DMS114 treated with DMSO at 0.1 percent for 48 hours (cell line): ENCODE data around the gene ADI1.
"Not testable (repeated sequence)": the region's sequence is repeated elsewhere in the genome, so short reads cannot be mapped to it uniquely, and the experiment has no call there.

Experiments used
- DNase-seq: peaks from one replicate; lab custom pipeline; 2025; ENCODE audit not compliant: unreplicated experiment; lab: John Stamatoyannopoulos, UW

Gene ADI1

DNA sequence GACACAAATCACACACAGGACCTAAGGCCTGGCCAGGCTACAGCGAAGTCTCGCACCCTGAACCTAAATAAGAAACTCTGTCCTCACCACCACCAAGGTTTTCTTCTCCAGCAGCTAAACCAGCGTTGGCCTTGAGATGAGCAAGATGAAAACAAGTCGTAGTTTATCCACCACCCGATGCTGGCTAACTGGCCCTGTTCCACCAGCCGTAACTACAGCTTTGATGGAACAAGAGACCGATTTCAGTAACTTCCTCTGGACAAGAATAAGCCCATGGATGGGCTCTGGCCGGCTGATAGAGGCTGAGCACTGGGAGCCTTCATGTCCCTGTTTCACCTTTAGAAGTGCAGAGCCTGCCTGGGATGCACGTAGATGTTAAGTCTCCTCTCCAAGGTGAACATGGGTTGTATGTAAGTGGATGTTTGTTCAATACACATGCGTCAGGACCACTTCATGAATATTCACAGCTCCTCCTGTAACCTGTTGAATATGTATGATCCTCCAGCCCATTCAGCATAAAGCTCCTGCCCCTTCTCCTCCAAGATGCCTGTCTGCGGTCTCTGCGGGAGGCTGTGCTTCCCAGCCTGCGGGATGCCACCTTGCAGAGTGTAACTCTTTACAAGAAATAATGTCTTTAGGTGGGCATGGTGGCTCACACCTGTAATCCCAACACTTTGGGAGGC is 24.2 kb downstream of the ADI1 start:
- no peak for DNase-seq

DNA sequence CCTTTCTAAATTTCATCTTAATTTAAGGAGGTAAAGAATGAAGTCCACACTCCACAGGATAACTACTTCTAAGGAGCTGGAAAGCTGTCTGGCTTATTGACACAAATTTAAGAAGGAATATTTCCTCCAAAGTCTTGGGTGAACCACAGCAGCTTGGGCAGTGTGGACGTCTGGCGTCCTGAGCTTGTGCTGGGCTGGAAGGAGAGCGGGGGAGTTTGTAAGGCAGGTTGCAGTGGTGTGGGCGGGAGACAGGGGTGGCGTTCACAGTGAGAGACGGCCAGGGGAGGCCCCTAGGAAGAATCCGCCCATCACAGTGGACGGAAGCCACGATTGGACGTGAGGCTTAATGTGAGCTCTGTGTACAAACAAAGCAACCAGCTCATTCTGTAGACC is 25.7 kb downstream of the ADI1 start:
- no peak for DNase-seq

DNA sequence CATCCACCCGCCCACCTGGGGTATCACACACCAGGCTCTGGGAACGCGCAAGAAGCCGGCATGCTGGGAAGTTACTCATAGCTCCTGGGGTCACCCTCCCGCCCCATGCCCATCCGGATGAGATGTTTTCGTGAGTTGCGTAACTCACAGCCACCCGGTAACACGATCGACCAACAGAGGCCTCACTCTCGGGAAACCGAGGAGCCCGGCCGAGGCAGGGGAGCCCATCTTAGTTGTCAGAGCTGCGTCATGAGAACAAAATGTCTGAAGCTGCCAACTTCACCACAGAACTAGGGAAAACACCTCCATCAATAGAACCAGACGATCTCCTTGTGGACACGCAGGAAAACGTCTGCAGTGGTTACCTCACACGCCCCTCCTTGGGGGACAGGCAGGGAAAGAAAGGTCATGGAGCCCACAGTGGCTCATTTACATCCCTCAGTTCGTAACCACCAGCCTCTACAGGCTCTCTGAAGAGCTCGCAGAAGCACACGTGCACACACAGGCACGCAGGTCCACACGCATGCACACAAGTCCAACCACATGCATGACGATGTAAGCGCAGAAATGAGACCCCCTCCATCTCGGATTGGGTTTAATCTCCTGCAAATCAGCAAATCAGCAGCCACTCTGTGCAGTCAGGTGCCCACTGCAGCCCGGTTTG is 26.2 kb downstream of the ADI1 start:
- DNase-seq, result no peak

DNA sequence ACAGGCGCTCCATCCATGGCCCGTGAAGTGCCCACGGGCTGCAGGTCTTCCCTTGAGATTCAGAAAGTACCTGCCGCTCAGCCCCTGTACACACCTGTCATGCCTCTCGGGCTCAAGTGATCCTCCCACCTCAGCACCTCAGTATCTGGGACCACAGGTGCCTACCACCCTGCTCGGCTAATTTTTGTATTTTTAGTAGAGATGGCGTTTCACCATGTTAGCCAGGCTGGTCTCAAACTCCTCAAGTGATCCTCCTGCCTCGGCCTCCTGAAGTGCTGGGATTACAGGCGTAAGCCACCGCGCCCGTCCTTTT is 26.9 kb downstream of the ADI1 start:
- not testable (repeated sequence) for DNase-seq

DNA sequence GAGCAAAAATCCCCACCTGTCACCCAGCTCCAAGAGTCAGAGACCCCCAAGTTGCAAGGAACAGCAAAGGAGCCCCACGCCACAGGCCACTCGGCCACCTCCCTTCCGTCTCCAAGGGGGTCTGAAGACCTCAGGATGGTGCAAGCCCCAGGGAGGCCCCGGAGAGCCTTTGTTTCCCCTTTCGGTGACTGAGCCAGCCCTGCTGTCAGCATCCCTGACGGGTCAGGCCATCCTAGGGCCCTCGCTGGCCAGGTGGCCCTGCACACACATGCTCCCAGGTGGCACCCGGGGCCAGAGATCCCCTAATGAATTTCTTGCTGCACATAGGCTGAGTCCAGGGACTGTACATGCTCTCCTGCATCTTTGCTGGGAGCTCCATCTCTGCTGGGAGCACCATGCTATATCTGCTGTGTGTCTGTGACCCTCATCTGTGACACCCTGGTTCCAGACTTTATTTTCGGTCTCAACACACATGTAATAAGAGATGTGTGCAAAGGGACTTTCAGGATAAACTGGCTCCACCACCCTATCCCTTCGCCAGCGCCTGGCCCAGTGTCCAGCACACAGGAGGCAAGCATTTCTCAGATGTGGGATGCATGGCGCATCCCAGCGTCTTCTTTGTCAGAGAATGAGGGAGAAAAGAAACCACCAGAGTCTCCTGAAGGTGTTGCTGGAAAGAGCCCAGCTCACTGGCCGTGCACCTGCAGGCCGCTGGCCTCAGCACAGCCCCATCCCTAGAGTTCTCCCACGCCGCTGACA is 27.4 kb downstream of the ADI1 start:
- DNase-seq, result no peak

DNA sequence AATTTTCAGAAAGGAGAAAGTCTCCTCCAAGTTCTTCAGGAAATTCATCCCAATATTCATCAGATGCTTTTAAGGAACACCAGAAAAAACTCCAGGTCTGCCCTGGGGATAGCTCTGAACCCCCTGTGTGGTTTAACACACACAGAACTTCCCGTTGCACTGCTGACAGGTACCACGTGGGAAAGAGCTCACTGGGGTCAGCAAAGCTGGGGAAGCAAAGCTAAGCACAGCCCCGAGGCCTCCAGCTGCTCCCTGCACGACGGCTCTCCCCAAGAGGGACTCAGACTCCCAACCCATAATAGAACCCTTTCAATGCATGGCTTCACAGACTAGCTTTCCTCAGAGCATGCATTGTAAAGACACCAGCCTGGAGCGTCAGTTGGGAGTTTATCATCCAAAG is 28.0 kb downstream of the ADI1 start:
- DNase-seq, result no peak

DNA sequence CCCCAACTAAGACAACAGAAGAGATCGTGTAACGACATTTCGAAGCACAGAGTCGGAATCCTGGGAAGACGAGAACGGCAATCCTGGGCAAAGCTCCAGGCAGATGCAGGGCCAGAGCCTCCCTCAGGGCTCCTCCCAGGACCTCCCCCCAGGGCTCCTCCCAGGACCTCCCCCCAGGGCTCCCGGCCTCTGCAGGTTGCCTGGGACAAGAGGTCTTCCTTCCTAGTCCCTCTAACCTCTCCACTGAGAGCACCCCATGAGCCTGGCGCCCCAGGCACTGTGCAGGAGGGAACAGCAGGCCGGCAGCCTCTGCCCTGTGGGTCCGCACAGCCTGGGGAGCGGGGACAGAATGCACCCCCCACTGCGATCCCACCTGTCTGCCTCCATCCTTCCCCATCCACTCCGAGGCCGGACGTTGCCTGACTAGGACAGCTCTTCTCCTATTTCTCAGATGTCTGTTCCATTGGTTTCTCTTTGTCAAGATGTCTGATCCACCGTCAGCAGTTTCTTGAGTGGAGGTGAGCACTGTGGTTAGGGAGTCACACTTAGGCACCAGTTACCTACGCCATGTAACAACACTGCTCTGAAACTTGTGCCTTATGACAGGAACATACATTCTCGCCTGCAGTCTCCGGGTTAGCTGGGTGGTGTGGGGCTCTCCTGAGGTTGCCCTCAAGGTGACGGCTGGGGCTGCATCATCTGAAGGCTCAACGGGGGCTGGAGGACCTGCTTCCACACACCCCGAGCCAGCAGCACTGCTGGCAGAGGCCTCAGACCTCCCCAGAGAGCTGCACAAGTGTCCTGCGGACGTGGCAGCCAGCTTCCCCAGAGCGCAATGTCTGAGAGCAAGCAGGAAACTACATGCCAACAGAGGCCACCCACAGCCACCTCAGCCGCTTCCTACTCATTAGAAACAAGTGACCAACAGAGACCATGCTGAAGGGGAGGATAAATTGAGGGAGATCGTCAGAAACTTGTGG is 28.9 kb downstream of the ADI1 start:
- no peak for DNase-seq

DNA sequence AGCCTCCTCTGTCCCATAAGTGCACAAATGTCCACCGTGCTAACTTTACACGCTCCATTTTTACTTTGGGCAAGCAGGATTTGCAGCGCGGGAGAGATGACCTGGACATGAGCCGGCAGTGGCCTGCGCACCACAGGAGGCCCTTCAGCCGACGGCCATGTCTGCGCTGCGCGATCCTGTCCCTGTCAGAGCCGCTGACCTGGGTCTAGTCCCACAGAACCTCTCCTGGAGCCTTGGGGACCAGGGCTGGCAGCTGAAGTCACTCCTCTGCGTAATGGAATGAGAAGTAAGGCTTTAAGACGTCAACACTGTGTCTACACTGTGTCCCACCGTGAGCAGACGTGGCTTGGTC is 29.6 kb downstream of the ADI1 start:
- DNase-seq, result no peak

DNA sequence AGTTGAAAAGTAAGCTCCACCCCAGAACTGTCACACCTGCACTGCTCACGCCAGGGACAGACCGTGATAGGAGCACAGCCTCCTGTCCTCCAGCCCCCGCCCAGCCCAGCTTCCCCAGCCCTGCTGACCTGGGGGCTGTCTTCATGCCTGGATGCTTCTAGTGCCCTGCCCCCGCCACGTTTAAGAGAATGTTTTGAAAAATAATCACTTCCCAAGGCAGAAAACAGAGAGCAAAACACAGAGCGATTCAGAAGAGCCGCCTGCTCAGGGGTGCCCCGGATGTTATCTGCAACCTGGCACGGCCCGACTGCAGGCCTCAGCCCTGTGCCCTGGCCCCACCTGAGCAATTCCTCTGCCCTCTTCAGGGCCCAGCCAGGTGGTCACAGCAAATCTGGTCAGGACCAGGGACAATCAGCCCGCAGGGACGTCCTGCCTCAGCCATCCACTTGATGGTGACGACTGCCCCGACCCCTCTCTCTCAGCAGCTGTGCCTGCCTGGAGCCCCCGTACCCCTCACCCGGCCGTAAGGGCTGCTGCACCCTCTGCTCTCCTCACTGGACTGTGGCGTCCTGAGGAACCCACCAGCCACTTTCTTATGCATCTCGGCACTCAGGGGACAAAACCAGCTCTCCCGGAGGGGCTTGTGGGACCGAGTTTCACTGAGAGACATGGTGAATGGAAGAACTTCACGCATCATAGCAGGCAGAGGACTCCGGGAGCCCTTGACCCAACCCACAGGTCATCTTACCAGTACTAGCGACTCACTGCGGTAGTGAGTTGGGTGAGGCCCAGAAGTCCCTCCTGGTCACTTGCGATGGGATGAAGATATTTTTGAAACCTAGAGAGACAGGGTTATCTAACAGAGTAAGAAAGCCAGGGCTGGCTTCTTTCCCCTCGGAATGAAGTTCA is 30.2 kb downstream of the ADI1 start:
- no peak for DNase-seq

DNA sequence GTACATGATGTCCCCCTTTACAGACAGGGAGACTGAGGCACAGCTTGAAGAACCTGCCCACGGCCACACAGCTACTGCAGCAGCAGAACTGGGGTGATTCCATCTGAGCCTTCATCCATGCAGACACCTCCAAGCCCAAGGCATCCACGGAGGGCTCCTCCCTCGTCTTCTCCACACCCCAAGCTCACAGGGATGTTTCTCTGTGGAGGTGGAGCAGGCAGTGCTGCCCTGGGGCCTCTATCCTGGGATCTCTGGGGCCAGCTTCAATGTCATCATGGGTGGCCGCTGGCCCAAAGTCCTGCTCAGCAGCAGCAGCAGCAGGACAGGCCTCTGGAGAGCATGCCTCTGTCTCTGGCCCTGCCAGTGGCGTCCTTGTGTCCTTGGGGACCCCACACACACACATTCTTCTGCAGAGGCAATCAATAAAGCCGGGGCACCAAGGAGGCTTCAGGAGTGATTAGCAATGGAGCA is 31.2 kb downstream of the ADI1 start:
- no peak for DNase-seq

DNA sequence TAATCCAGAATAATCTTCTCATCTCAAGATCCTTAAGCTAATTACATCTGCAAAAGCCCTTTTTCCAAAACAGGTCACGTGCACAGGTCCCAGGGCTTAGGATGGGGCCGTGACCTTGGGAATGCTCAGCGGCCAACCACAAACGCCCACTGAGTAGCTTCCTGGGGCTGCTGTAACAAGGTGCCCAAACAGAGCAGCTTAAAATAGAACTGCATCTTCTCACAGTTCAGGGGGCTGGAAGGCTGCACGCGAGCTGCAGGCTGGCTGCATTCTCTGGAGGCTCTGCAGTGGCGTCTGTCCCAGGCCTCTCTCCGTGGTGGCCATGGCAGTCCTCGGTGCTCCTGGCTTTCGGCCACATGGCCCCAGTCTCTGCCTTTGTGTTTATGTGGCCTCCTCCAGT is 31.9 kb downstream of the ADI1 start:
- DNase-seq, result no peak

DNA sequence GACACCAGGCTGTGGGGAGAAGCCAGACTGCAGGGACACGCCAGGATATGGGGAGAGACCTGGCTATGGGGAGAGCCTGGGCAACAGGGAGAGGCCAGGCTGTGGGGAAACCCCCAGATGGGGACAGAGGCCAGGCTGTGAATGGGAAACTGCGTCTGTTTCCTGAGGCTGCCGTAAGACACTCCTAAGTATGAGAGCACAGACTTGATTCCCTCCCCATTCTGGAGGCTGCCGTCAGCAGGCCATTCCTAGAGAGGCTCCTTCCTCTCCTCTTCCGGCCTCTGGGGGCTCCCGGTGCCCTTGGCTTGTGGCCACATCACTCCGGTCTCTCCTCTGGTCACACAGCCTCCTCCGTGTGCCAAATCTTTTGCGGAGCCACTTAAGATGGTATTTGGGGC is 32.3 kb downstream of the ADI1 start:
- no peak for DNase-seq

DNA sequence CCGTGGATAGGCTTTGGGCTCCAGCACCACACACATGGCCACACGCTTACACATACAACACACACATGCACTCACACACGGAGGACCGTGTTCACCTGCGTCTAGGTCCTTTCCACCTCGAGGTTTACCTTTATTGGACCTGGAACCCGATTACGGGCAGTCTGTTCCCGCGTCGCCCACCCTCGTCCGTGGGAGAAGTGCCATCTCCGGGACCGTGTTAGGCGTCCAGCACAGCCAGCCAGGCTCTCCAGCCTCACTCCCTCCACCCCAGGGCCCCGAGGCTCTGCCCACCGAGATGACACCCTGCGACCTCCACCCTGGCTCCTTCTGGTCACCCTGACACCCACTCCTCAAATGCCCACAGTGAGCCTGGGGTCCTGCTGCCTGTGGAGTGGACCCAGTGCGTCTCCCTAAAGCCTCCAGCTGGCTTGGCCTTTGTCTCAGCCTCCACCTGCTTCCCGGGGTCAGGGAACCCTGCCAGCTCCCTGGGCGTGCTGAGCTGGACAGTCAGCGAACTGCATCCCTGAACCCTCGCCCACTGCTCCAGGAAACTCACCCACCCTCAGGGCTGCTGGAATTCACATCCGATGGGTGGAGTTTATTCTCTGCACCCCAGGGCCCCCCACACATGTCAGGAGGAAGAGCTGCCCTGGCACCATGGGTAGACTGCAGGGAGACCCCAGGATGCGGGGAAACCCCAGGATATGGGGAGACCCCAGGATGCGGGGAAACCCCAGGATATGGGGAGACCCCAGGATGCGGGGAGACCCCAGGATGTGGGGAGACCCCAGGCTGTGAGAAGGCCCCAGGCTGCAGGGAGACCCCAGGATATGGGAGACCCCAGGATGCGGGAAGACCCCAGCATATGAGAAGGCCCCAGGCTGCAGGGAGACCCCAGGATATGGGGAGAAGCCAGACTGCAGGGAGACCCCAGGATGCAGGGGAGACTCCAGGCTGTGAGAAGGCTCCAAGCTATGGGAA is 33.0 kb downstream of the ADI1 start:
- no peak for DNase-seq

DNA sequence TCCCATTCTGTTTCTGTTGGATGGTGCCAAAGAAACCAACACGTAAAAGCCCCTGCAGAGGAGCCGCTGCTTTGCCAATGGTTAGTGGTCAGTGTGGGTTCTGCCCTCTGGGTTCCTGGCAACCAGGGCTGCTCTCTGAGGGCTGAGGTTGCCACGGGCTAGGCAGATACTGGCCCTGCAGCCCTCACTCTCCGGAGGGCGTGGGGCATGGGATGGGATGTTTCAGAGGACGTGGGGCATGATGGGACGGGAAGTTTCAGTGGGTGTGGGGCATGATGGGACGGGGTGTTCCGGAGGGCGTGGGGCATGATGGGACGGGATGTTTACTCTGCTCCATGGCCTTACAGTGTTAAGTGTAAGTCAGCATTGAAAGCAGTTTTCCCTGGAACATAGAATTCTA is 34.2 kb downstream of the ADI1 start:
- DNase-seq, result no peak

DNA sequence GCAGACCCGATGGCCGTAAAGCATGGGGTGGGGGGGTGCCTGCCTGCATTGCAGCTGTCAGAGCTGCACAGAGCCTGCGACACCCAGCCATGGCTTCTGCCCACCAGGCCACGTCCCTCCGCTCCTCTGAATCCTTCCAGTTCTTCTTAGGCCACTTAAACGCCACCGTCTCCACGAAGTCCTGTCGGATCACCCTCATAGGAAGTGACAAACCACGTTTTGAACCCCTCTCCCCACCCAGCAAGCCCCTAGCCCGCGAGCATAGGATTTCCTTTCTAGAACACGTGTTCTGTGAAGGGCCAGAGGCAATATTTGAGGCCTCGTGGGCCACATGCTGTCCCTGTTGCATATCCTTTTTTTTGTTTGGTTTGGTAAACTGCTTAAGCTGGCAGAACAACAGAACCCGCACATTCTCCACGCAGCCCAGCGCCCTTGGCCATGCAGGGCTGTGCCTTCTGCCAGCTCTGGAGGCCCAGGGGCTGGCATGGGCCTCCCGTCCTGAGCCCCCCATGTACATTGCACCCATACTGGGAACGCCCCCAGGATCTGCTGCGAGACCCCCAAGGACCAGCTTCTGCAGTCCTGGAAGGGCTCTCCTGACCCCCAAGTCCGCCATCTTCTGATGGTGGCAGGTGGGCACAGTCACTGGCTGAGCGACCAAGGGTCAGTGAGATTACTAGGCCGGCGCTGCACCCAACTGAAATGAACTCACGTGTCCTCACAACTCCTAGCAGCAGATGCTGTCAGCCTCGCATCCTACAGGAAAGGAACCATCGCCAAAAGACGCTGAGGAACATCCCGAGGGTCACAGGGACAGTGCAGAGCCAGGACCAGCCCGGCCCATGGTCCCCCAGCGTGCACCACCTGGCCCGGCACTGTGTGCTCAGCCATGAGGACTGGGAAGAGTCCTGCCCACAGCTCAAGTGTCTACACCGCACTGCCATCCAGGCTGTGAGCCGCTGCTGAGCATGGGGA is 35.1 kb downstream of the ADI1 start:
- DNase-seq, result no peak

DNA sequence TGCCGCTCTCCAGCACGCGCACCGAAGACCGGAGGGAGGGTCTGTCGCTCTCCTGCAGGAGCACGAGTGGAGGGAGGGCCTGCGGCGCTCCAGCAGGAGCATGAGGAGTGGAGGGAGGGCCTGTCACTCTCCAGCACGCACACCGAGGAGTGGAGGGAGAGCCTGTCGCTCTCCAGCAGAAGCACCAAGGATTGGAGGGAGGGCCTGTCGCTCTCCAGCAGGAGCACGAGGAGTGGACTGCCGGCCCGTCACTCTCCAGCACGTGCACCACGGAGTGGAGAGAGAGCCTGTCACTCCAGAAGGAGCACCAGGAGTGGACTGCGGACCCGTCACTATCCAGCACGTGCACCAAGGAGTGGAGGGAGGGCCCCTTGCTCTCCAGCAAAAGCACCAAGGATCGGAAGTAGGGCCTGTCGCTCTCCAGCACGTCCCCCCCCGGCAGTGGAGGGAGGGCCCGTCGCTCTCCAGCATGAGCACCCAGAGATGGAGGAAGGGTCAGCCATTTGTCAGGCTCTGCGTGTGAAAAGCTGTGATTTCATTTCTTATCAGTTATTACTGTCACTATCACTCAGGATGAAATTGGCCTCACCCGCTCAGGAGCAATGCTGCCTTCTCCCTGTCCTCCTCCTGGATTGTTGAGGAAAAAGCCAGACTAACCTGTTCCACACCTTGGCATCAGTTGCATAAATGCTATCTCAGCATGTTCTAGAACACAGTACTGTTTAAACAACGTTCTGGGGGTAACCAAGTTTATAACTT is 35.9 kb downstream of the ADI1 start:
- no peak for DNase-seq

DNA sequence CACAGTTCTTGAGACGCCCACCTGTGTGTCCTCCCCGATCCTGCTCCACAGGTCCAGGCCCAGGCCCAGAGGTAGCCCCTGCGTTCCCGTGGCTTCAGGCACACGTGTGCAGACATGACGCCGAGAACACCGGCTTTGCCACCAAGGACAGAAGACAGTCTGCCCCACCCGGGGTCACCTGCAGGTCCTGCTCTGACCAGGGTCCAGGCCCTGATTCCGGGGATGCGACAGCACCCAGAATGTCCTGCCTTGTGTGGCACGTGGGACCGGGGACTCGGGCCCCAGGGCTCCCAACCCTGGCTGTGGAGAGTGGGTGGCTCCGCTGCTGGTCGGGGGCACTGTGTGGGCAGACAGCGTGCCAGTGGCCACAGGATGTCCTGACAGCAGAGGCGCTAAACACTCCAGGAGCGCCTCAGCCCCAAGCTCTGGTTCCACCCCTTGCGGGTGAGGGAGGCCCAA is 36.9 kb downstream of the ADI1 start:
- DNase-seq, result no peak
